ENCODE results near the gene SUPT4H1. TPM values are rescaled to one million over a fixed set of nuclear protein-coding genes. Genes with fewer than 3 reads are reported as not detected.

SUPT4H1 gene
- total and polyA plus RNA-seq, 9 of the 15 experiments (the other 6 are each of a cell fraction or from before 2014, with no cell fraction given), result 62.1 to 320 (median 117) TPM

GRCh38 chr17:58338841-58339754 lies 12.9 kb downstream of the SUPT4H1 start (continued):
- TF ChIP-seq ZBTB12 (CRISPR knock-in tag; IDR thresholded peaks at IDR 0.05), result no peak
- no peak; the same call in none of the 2 replicates for TF ChIP-seq MTA3 (IDR thresholded peaks at IDR 0.05; ENCODE audit: borderline replicate concordance)
- no peak for TF ChIP-seq DMBX1 (CRISPR knock-in tag; IDR thresholded peaks at IDR 0.05; ENCODE audit: borderline replicate concordance)
- TF ChIP-seq SP1 (CRISPR knock-in tag; IDR thresholded peaks at IDR 0.05), result no peak; the same call in none of the 2 replicates
- TF ChIP-seq, protein P1, sequence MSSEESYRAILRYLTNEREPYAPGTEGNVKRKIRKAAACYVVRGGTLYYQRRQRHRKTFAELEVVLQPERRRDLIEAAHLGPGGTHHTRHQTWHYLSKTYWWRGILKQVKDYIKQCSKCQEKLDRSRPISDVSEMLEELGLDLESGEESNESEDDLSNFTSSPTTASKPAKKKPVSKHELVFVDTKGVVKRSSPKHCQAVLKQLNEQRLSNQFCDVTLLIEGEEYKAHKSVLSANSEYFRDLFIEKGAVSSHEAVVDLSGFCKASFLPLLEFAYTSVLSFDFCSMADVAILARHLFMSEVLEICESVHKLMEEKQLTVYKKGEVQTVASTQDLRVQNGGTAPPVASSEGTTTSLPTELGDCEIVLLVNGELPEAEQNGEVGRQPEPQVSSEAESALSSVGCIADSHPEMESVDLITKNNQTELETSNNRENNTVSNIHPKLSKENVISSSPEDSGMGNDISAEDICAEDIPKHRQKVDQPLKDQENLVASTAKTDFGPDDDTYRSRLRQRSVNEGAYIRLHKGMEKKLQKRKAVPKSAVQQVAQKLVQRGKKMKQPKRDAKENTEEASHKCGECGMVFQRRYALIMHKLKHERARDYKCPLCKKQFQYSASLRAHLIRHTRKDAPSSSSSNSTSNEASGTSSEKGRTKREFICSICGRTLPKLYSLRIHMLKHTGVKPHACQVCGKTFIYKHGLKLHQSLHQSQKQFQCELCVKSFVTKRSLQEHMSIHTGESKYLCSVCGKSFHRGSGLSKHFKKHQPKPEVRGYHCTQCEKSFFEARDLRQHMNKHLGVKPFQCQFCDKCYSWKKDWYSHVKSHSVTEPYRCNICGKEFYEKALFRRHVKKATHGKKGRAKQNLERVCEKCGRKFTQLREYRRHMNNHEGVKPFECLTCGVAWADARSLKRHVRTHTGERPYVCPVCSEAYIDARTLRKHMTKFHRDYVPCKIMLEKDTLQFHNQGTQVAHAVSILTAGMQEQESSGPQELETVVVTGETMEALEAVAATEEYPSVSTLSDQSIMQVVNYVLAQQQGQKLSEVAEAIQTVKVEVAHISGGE (CRISPR knock-in tag; IDR thresholded peaks at IDR 0.05), result no peak
- TF ChIP-seq ARID4B (CRISPR knock-in tag; IDR thresholded peaks at IDR 0.05), result peak; percentile 83
- TF ChIP-seq ZNF239 (CRISPR knock-in tag; IDR thresholded peaks at IDR 0.05), result 0 out of 2 replicates have a peak, but pooled peaks have one; percentile 24
- peak; percentile 98 for TF ChIP-seq TFAP4 (CRISPR knock-in tag; IDR thresholded peaks at IDR 0.05; ENCODE audit: borderline replicate concordance)
- no peak for TF ChIP-seq HNRNPH1 (optimal IDR thresholded peaks at IDR 0.05; ENCODE audit: low read depth, low read length)
